ENCODE data around the gene TSTD1.

GRCh38 chr1:161039546-161039945, 782 bp upstream of the TSTD1 start:
- no peak for TF ChIP-seq CTCF (IDR thresholded peaks at IDR 0.05)
- TF ChIP-seq POLR2A (IDR thresholded peaks at IDR 0.05) = no peak
